Motor neuron (in vitro differentiated cells): Measurements from ENCODE around the gene PRR3. TPM values are rescaled to one million over a fixed set of nuclear protein-coding genes. Genes with fewer than 3 reads are reported as not detected.
"Not testable (repeated sequence)": the region's sequence is repeated elsewhere in the genome, so short reads cannot be mapped to it uniquely, and the experiment has no call there.

Experiments
- ATAC-seq, 8 experiments: fragments of 200-7000 bp; cut with Tn5 transposase; replicated peaks in 6 of 8; 2 replicates each; pipeline ENCODE4 v1.8.0; 2021; ENCODE audit warnings: mild to moderate bottlenecking in 8 of 8, moderate library complexity in 8 of 8
- H3K27ac ChIP-seq, 2 donors: fragments of 250-450 bp; sonication (Bioruptor Pico); 2 replicates each; pipeline ENCODE4 v1.9.0; 2021; ENCODE audit warnings: antibody characterized with exemption in 2 of 2, mild to moderate bottlenecking in 2 of 2, moderate library complexity in 1 of 2
- H3K4me1 ChIP-seq, 2 donors: fragments of 250-450 bp; sonication (Bioruptor Pico); replicated peaks in 1 of 2; 2 replicates each; pipeline ENCODE4 v1.6.1; 2021; ENCODE audit warnings: antibody characterized with exemption in 2 of 2, mild to moderate bottlenecking in 2 of 2, moderate library complexity in 1 of 2
- H3K4me3 ChIP-seq, 5 donors: fragments of 250-450 bp; sonication (Bioruptor Pico); 2 replicates each; pipeline ENCODE4 v1.9.0; 2021; ENCODE audit warnings: antibody characterized with exemption in 5 of 5, mild to moderate bottlenecking in 5 of 5, moderate library complexity in 4 of 5
- WGBS, 10 experiments: fragments of 450-650 bp; shearing (Covaris generic); methylation state at CpG; one replicate each; pipeline ENCODE4 v1.0.0; 2022; 5-methylcytosine and 5-hydroxymethylcytosine counted together
- in situ Hi-C, 9 experiments: fragments of 400-800 bp; cut with MboI; loops; one replicate each; pipeline ENCODE4 v1.15.0; 2021; ENCODE audit warnings: low sequenced_read_pairs in 9 of 9, low pct_unique_long_range_greater_than_20kb in 2 of 9; ENCODE audit not compliant: unreplicated experiment in 9 of 9
- total RNA-seq, 8 experiments: library from RNA; unstranded; fragments of 300-600 nt; gene quantifications; 2 replicates each; pipeline versions ENCODE4 v1.2.3 to v1.2.4, GENCODE V29; 2022

Gene PRR3
- total RNA-seq, 8 experiments from 2014 or later, result 11.2 to 41.1 (median 32.4) TPM

- 88 to 100% (median 100%) methylated on average over 1 of the region's 1 CpG; no CpG with 5 or more reads in 3 of the 10 experiments for WGBS, 10 experiments
- ATAC-seq, result no peak
- in situ Hi-C loops, result no loop called here
Observed at GRCh38 chr6:30592287-30592686, 35.2 kb downstream of the PRR3 start.

GRCh38 chr6:30597315-30598144, 40.4 kb downstream of the PRR3 start:
- H3K4me1 ChIP-seq, H3K27ac ChIP-seq, H3K4me3 ChIP-seq, in situ Hi-C loops: not testable (repeated sequence)
- ATAC-seq, result peak; percentile 37 to 77 (median 62)
- 31 to 94% (median 74%) methylated on average over 4 to 10 of the region's 15 CpGs; no CpG with 5 or more reads in 1 of the 10 experiments for WGBS, 10 experiments

More at GRCh38 chr6:30592287-30592686, 35.2 kb downstream of the PRR3 start:
- Histone ChIP-seq H3K27ac (no peak overlapping the region), H3K4me3 (no peak overlapping the region), H3K4me1 (no peaks in the 10 kb centered on the region)

GRCh38 chr6:30598912-30599624, 42.0 kb downstream of the PRR3 start:
- no peak for ATAC-seq

GRCh38 chr6:30599625-30600324, 42.7 kb downstream of the PRR3 start:
- 82 to 100% (median 94%) methylated on average over 2 to 13 of the region's 13 CpGs for WGBS, 10 experiments
- Histone ChIP-seq H3K27ac (no peak overlapping the region), H3K4me1 (no peaks in the 10 kb centered on the region), H3K4me3 (no peak overlapping the region)
- in situ Hi-C loops, result no loop called here
- ATAC-seq, result no peak

More at GRCh38 chr6:30598912-30599624, 42.0 kb downstream of the PRR3 start:
- in situ Hi-C loops, result no loop called here
- Histone ChIP-seq H3K4me3 (no peak overlapping the region), H3K4me1 (no peaks in the 10 kb centered on the region), H3K27ac (no peak overlapping the region)
- 60 to 100% (median 85%) methylated on average over 1 to 11 of the region's 12 CpGs; no CpG with 5 or more reads in 2 of the 10 experiments for WGBS, 10 experiments

DNA sequence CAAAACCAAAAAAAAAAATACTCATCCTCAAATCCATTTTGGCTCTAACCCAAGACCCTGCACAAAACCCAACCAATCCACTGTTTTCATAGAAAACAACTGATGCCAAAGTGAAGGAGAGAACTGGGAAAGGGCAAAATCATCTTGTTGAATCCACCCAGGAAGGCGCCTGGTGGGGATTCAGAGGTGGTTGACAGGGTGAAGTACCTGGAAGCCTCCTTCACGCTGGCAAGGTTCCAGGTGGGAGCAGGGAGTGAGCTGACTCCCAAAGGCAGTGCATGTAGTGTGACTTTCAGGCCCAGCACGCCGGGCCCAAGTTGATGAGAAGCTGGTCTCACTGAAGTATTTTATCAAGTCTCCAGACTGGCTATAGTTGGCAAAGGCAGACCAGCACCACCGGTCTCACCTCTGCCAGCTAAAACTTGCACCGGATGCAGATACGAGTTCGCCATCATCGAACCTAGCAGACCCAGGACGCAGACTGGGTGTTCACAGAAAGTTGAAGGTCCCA, 43.4 kb downstream of the PRR3 start:
- in situ Hi-C loops, result no loop called here
- H3K4me1 ChIP-seq, result no peaks in the 10 kb centered on the region
- 56 to 100% (median 100%) methylated on average over 1 to 8 of the region's 10 CpGs; no CpG with 5 or more reads in 3 of the 10 experiments for WGBS, 10 experiments
- no peak overlapping the region for H3K4me3 ChIP-seq
- ATAC-seq, result no peak
- no peak overlapping the region for H3K27ac ChIP-seq

DNA sequence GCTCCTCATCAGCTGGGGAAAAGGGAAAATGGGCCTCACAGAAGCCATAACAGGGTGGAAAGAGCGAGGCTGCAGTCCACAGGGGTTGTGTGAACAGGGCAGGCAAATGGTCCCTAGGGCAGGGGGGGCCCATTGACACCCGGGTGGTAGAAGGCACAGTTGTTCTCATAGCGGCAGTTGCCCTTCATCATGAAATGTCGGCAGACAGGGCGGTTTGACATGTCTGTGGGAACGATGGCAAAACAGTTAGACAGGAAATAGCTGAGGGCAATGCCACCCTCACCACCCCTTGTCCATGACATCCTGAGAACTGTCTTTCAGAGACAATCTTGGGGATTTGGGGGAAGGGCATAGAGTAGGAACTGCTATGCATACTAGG, 44.3 kb downstream of the PRR3 start:
- WGBS, 10 experiments, result 20 to 100% (median 92%) methylated on average over 1 to 5 of the region's 6 CpGs; no CpG with 5 or more reads in 4 of the 10 experiments

GRCh38 chr6:30601815-30602641, 44.9 kb downstream of the PRR3 start:
- H3K4me3 ChIP-seq, result no peak overlapping the region
- in situ Hi-C loops, result no loop called here
- no peak overlapping the region for H3K27ac ChIP-seq
- H3K4me1 ChIP-seq, result no peaks in the 10 kb centered on the region
- peak in 5 of 8 experiments; percentile 19 to 45 (median 34) for ATAC-seq
- 80 to 95% (median 94%) methylated on average over 1 to 15 of the region's 39 CpGs; no CpG with 5 or more reads in 6 of the 10 experiments for WGBS, 10 experiments

More for the DNA sequence above, 44.3 kb downstream of the PRR3 start:
- Histone ChIP-seq H3K4me3 (no peak overlapping the region), H3K27ac (no peak overlapping the region), H3K4me1 (no peaks in the 10 kb centered on the region)
- ATAC-seq, result peak in 4 of 8 experiments; percentile 2 to 12 (median 10)
- in situ Hi-C loops, result no loop called here

DNA sequence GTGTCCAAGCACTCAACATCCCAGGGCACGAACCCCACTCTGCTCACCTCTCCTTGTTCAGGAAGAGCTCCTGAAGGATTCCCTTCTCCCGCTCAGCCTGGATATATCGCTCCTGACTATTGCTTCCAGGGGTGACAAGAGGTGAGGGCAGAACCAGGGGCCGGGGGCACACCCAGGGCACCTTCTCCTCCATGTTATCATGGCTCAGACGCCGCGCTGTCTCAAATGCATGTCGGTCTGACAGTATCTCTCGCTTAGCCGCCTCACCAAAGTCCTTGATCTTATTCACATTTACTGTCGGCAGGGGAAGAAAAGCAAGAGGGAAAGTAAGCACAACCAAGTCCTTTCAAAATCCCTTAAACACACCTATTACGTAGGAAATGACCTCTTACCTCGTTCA, 46.9 kb downstream of the PRR3 start:
- 80 to 100% (median 100%) methylated on average over 1 to 11 of the region's 13 CpGs; no CpG with 5 or more reads in 1 of the 10 experiments for WGBS, 10 experiments
- in situ Hi-C loops, result no loop called here
- ATAC-seq, result no peak

DNA sequence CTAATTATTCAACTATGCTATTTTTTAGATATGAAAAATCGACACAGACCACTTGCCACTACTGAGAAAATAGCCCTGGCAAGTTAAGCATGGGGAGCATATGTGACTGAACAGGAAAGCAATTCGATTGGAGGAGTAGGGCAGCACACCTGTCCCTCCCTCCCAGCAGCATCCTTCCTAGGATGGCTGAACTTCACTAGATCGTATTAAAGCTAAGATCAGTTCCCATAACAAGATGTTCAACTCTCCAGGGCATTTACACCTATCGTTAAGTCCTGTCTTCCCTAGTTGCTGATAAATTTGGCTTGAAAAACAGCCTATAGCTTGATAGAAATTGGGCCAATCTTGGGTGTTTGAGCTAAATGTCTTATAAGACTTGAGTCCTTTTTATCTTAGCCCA, 53.0 kb downstream of the PRR3 start:
- H3K4me1 ChIP-seq, result peaks cover 10 to 17% of the 10 kb centered on the region in 2 donors
- no peak for ATAC-seq
- in situ Hi-C loops, result no loop called here
- H3K4me3 ChIP-seq, result no peak overlapping the region
- WGBS, 10 experiments, result 58 to 100% (median 90%) methylated on average over 1 to 4 of the region's 4 CpGs
- no peak overlapping the region for H3K27ac ChIP-seq

More for the DNA sequence above, 46.9 kb downstream of the PRR3 start:
- Histone ChIP-seq H3K4me1 (no peaks in the 10 kb centered on the region), H3K27ac (no peak overlapping the region), H3K4me3 (no peak overlapping the region)

DNA sequence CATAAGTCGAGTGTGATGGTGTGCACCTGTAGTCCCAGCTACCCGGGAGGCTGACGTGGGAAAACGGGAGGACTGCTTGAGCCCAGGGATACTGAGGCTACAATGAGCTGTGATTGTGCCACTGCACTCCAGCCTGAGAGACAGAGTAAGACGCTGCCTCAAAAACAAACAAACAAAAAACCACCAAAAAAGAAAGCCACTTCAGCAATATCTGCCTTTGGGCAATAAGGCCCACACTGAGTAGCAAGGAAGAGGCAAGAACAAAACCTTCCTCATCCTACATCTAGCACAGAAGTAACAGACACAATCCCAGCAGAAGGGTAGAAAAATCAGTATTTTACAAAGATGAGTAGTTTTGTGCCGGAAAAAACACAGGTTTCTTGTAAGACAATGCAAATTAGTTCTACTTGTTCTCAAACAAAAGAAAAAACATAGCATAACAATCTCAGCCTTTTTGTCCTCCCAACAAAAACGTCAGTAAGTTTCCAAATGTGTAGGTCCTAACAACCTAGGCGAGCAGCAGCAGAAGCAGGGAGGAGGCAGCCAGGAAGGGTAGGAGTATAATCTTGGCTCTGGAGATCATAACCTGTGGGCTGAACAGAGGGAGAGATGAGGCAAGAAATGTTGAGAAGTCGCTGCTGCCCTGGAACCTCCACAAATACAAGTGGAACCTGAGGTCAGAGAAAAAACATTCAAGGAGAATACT, 54.2 kb downstream of the PRR3 start:
- 50 to 98% (median 73%) methylated on average over 2 to 8 of the region's 9 CpGs; no CpG with 5 or more reads in 1 of the 10 experiments for WGBS, 10 experiments

DNA sequence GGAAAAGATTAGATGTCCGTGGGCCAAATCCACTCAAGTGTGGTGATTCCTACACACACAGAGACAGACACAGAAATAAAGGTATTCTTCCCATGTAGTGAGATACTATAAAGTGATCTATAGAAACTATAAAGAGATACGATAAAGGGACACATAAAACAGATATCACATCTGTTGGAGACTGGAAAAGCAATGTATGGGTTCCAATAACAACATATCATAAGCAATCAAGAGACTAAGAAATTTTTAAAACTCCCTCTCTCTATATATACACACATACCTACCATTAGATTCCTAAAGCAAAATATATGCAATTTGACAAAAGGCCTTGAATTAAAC, 54.7 kb downstream of the PRR3 start:
- H3K4me3 ChIP-seq, result no peak overlapping the region
- H3K27ac ChIP-seq, result no peak overlapping the region
- WGBS, 10 experiments, result 45 to 100% (median 93%) methylated on average over 1 to 2 of the region's 2 CpGs
- in situ Hi-C loops, result no loop called here
- ATAC-seq, result no peak
- peaks cover 10 to 17% of the 10 kb centered on the region in 2 donors for H3K4me1 ChIP-seq

More for the DNA sequence above, 54.2 kb downstream of the PRR3 start:
- peaks cover 10 to 17% of the 10 kb centered on the region in 2 donors for H3K4me1 ChIP-seq
- no peak overlapping the region for H3K4me3 ChIP-seq
- H3K27ac ChIP-seq, result no peak overlapping the region
- in situ Hi-C loops, result no loop called here
- ATAC-seq, result no peak
